ENCODE measurements around the gene FRYL.

DNA sequence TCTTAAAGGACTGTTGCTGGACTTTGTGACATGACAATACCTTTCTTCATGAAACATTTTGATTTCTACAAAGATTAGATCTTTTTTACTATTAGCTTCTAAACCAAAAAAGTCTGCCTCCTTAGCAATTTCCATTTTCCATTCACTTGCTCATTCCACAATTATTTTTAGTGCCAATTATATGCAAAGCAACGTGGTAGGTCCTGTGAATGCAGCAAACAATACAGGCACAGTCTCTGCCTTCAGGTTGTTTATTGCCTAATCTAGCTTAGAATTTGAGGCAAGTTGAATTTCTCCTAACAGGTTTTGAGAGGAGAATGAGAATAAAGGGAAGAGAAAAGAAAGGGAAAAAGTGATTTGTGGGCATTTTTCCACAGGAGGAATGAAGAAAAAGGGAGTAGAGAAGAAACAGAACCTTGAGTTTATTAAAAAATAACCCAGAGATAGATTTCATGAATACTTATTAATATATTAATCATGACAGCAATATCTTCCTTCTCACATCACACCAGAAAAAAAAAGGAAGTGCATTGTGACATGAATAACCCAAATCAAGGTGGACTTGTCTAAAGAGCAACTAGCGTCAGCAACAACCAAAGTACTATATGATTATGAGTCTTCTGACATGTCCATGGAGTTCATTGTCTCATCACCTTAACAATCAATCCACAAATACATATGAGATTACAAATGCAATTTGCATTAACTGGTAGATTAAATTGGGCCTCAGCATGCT, 16.3 kb upstream of the FRYL start:
- TF ChIP-seq CTCF (IDR thresholded peaks at IDR 0.05) (no peak), POLR2A (IDR thresholded peaks at IDR 0.05) (no peak)

Data from adrenal gland (tissue), 5 donors.